Uterus (tissue), 2 donors: ENCODE results near the gene DCST1.
A peak's percentile ranks its signal among the peaks of the same experiment; 100 is the strongest.

Experiments used
- CTCF ChIP-seq, 4 experiments: fragments of 200-600 bp in 2 of 4; fragments of 450-650 bp in 2 of 4; sonication (generic) in 2 of 4; IDR thresholded peaks; one replicate each; pipeline ENCODE4 v1.5.1; 2016 to 2019; ENCODE audit warnings: antibody characterized with exemption in 4 of 4, mild to moderate bottlenecking in 2 of 4, moderate library complexity in 1 of 4
- POLR2A ChIP-seq, 2 donors: fragments of 450-650 bp; IDR thresholded peaks; one replicate each; pipeline ENCODE4 v1.6.1; 2016; ENCODE audit warnings: antibody characterized with exemption in 2 of 2, mild to moderate bottlenecking in 1 of 2, moderate library complexity in 1 of 2

DNA sequence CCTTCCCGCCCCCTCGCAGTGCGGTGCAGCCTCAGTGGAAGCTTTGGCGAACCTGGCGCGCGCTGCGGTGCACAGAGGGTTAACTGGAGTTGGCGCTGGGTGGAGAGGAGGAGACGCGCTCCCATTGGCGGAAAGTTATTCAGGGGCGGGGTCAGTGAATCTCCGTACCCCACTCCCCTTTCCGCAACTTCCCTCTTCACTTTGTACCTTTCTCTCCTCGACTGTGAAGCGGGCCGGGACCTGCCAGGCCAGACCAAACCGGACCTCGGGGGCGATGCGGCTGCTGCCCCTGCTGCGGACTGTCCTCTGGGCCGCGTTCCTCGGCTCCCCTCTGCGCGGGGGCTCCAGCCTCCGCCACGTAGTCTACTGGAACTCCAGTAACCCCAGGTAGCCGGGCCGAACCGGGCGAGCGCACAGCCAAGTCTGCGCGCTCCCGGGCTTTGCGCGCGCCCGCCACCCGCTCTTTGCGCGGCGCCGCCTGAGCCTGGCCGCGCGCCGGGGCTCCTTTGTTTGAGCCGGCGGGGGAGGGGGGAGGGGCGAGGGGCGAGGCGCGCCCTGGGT, 30.0 kb downstream of the DCST1 start, which contains the start of gene EFNA4:
- TF ChIP-seq CTCF (IDR thresholded peaks at IDR 0.05) (peak in 1 of 4 experiments; percentile 22), POLR2A (IDR thresholded peaks at IDR 0.05) (peak in 1 of 2 donors; percentile 45)
